ENCODE measurements around the gene PIGM. TPM values are rescaled to one million over a fixed set of nuclear protein-coding genes. Genes with fewer than 3 reads are reported as not detected.

PIGM gene
- total and polyA plus RNA-seq, 4 donors = 8.8 to 19.2 (median 12.3) TPM

- no peak for DNase-seq (ENCODE audit: low read depth in 4 of 6, low spot score in 6 of 6)
- WGBS (ENCODE audit: insufficient coverage) = 88% methylated on average over 4 of the region's 4 CpGs
- no peaks in the 10 kb centered on the region for H3K36me3 ChIP-seq (ENCODE audit: control insufficient read depth, insufficient read depth, low read length)
- H3K27me3 ChIP-seq (ENCODE audit: control insufficient read depth, insufficient read depth, low read length) = peaks cover 3% of the 10 kb centered on the region
- no peak overlapping the region for H3K4me3 ChIP-seq (ENCODE audit: low read depth, low read length)
- peaks cover 23% of the 10 kb centered on the region for H3K4me1 ChIP-seq (ENCODE audit: control insufficient read depth, insufficient read depth, low read length)
- H3K9me3 ChIP-seq (ENCODE audit: control insufficient read depth, insufficient read depth, low read length) = no peaks in the 10 kb centered on the region
- no peak overlapping the region for H3K27ac ChIP-seq (ENCODE audit: low read depth, low read length)
Observed at GRCh38 chr1:160074865-160075264, 43.1 kb upstream of the PIGM start.

- Histone ChIP-seq H3K27ac (ENCODE audit: low read depth, low read length) (no peak overlapping the region), H3K4me3 (ENCODE audit: low read depth, low read length) (no peak overlapping the region), H3K36me3 (ENCODE audit: control insufficient read depth, insufficient read depth, low read length) (no peaks in the 10 kb centered on the region), H3K27me3 (ENCODE audit: control insufficient read depth, insufficient read depth, low read length) (peaks cover 3% of the 10 kb centered on the region), H3K9me3 (ENCODE audit: control insufficient read depth, insufficient read depth, low read length) (no peaks in the 10 kb centered on the region), H3K4me1 (ENCODE audit: control insufficient read depth, insufficient read depth, low read length) (peaks cover 40% of the 10 kb centered on the region)
- 85% methylated on average over 5 of the region's 5 CpGs for WGBS (ENCODE audit: insufficient coverage)
- no peak for DNase-seq (ENCODE audit: low read depth in 4 of 6, low spot score in 6 of 6)
Observed at GRCh38 chr1:160071289-160071688, 39.5 kb upstream of the PIGM start.

GRCh38 chr1:160070243-160071163, 38.7 kb upstream of the PIGM start:
- peaks cover 40% of the 10 kb centered on the region for H3K4me1 ChIP-seq (ENCODE audit: control insufficient read depth, insufficient read depth, low read length)
- H3K36me3 ChIP-seq (ENCODE audit: control insufficient read depth, insufficient read depth, low read length) = no peaks in the 10 kb centered on the region
- DNase-seq (ENCODE audit: low read depth in 4 of 6, low spot score in 6 of 6) = peak; percentile 70 to 96 (median 80)
- H3K4me3 ChIP-seq (ENCODE audit: low read depth, low read length) = peak overlapping the region; percentile 66
- no peaks in the 10 kb centered on the region for H3K9me3 ChIP-seq (ENCODE audit: control insufficient read depth, insufficient read depth, low read length)
- peaks cover 3% of the 10 kb centered on the region for H3K27me3 ChIP-seq (ENCODE audit: control insufficient read depth, insufficient read depth, low read length)
- H3K27ac ChIP-seq (ENCODE audit: low read depth, low read length) = peak overlapping the region; percentile 82
- under 1% methylated on average over 40 of the region's 46 CpGs for WGBS (ENCODE audit: insufficient coverage)

DNA sequence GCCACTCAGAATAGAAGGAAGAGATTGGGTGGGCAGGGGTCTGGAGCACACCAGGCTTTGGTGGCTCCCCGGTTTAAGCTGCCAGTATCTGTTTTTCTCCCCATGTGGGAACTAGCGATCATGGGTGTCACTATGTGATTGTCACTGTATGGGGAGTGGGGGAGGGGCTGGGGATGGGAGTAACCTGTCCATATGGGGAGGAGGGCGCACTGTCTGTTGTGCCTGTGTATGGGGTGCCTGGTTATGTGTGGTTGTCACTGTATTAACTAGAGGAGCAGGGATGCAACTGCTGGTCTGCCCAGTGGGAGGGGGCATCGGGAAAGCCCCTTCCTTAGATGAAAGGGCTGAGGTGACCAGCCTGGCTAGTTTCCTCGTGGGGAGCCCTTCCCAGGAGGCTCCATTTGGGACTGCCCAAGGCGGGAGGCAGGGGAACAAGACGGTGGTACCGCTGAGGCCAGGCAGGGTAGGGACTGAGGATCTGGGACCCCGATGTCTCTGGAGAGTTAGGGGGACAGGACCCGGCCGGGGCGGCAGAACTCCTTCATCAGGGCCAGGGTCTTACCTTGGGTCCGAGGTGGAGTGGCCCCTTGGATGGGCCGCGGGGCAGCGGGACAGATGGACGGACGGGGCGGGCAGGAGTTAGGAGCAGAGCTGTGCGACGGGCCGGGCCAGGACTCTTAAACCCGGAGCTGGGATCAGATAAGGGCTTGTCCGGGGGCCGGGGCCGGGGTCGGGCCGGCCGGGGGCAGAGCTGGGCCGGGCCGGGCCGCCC, 37.9 kb upstream of the PIGM start, which contains the start of gene KCNJ10:
Gene KCNJ10, minus strand, starts transcription at position 701 of the 772 bp plus-strand sequence. CDS start 27,628 bp downstream, outside the sequence.
- Histone ChIP-seq H3K9me3 (ENCODE audit: control insufficient read depth, insufficient read depth, low read length) (no peaks in the 10 kb centered on the region), H3K27ac (ENCODE audit: low read depth, low read length) (peak within 1 kb of the TSS; percentile 90), H3K27me3 (ENCODE audit: control insufficient read depth, insufficient read depth, low read length) (peaks cover 3% of the 10 kb centered on the region), H3K4me3 (ENCODE audit: low read depth, low read length) (peak within 1 kb of the TSS; percentile 66), H3K36me3 (ENCODE audit: control insufficient read depth, insufficient read depth, low read length) (no peaks in the 10 kb centered on the region), H3K4me1 (ENCODE audit: control insufficient read depth, insufficient read depth, low read length) (peaks cover 47% of the 10 kb centered on the region)
- WGBS (ENCODE audit: insufficient coverage) = 3% methylated on average over 26 of the region's 32 CpGs
- no peak for DNase-seq (ENCODE audit: low read depth in 4 of 6, low spot score in 6 of 6)

- Histone ChIP-seq H3K27ac (ENCODE audit: low read depth, low read length) (peak overlapping the region; percentile 90), H3K4me1 (ENCODE audit: control insufficient read depth, insufficient read depth, low read length) (peaks cover 53% of the 10 kb centered on the region), H3K9me3 (ENCODE audit: control insufficient read depth, insufficient read depth, low read length) (no peaks in the 10 kb centered on the region), H3K36me3 (ENCODE audit: control insufficient read depth, insufficient read depth, low read length) (no peaks in the 10 kb centered on the region), H3K4me3 (ENCODE audit: low read depth, low read length) (peak overlapping the region; percentile 66), H3K27me3 (ENCODE audit: control insufficient read depth, insufficient read depth, low read length) (peaks cover 3% of the 10 kb centered on the region)
- WGBS (ENCODE audit: insufficient coverage) = 29% methylated on average over 3 of the region's 5 CpGs
- DNase-seq (ENCODE audit: low read depth in 4 of 6, low spot score in 6 of 6) = peak in 5 of 6 donors; percentile 70 to 94 (median 78)
Observed at GRCh38 chr1:160068225-160068624, 36.4 kb upstream of the PIGM start.

GRCh38 chr1:160066829-160067745, 35.3 kb upstream of the PIGM start:
- Histone ChIP-seq H3K9me3 (ENCODE audit: control insufficient read depth, insufficient read depth, low read length) (no peaks in the 10 kb centered on the region), H3K27me3 (ENCODE audit: control insufficient read depth, insufficient read depth, low read length) (peaks cover 3% of the 10 kb centered on the region), H3K36me3 (ENCODE audit: control insufficient read depth, insufficient read depth, low read length) (no peaks in the 10 kb centered on the region), H3K27ac (ENCODE audit: low read depth, low read length) (peak overlapping the region; percentile 90), H3K4me1 (ENCODE audit: control insufficient read depth, insufficient read depth, low read length) (peaks cover 65% of the 10 kb centered on the region), H3K4me3 (ENCODE audit: low read depth, low read length) (no peak overlapping the region)
- DNase-seq (ENCODE audit: low read depth in 4 of 6, low spot score in 6 of 6) = no peak
- WGBS (ENCODE audit: insufficient coverage) = 61% methylated on average over 3 of the region's 6 CpGs

- Histone ChIP-seq H3K27ac (ENCODE audit: low read depth, low read length) (no peak overlapping the region), H3K27me3 (ENCODE audit: control insufficient read depth, insufficient read depth, low read length) (no peaks in the 10 kb centered on the region), H3K36me3 (ENCODE audit: control insufficient read depth, insufficient read depth, low read length) (no peaks in the 10 kb centered on the region), H3K4me1 (ENCODE audit: control insufficient read depth, insufficient read depth, low read length) (peaks cover 75% of the 10 kb centered on the region), H3K4me3 (ENCODE audit: low read depth, low read length) (no peak overlapping the region), H3K9me3 (ENCODE audit: control insufficient read depth, insufficient read depth, low read length) (no peaks in the 10 kb centered on the region)
- DNase-seq (ENCODE audit: low read depth in 4 of 6, low spot score in 6 of 6) = no peak
- whole genome bisulfite sequencing (ENCODE audit: insufficient coverage) = 46% methylated on average over 2 of the region's 3 CpGs
Observed at GRCh38 chr1:160064746-160065145, 33.0 kb upstream of the PIGM start.

DNA sequence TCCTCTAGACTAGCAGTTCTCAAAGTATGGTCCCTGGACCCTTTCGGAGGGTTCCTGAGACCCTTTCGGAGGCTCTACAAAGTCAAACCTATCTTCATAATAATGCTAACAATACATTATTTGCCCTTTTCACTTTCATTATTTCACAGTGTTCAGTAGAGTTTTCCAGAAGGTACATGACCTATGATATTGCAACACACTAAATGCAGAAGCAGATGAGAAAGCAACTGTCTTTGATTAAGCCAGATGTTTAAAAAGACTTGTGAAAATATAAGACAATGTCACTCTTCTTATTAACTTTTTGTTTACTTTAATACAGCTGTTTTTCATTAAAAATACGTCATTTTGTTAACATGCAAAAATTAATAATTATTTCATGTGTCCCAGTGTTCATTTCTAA, 32.4 kb upstream of the PIGM start:
- 93% methylated on average over 2 of the region's 3 CpGs for WGBS (ENCODE audit: insufficient coverage)
- H3K4me1 ChIP-seq (ENCODE audit: control insufficient read depth, insufficient read depth, low read length) = peaks cover 71% of the 10 kb centered on the region
- H3K36me3 ChIP-seq (ENCODE audit: control insufficient read depth, insufficient read depth, low read length) = no peaks in the 10 kb centered on the region
- no peak overlapping the region for H3K27ac ChIP-seq (ENCODE audit: low read depth, low read length)
- no peak for DNase-seq (ENCODE audit: low read depth in 4 of 6, low spot score in 6 of 6)
- no peaks in the 10 kb centered on the region for H3K27me3 ChIP-seq (ENCODE audit: control insufficient read depth, insufficient read depth, low read length)
- H3K9me3 ChIP-seq (ENCODE audit: control insufficient read depth, insufficient read depth, low read length) = no peaks in the 10 kb centered on the region
- no peak overlapping the region for H3K4me3 ChIP-seq (ENCODE audit: low read depth, low read length)

DNA sequence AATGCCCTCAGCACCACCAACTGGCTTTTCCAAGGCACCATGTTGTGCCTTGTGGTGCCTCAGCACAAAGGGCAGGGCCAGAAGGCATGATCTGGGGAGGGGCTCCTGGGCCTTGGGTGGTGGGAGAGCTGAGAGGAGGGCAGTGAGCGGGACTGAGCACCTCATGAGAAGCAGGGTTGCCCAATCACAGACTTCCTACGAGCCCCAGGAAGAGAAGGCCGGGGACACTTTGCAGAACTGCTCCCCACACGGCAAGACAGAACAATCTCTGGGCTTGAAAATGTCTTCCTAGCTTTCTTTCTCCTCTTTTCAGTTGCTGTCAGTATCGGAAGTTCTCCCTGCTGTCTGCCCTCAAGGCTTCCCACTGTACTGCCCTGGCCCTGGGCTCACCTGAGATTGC, 31.4 kb upstream of the PIGM start:
- WGBS (ENCODE audit: insufficient coverage) = 70% methylated on average over 3 of the region's 5 CpGs
- Histone ChIP-seq H3K4me1 (ENCODE audit: control insufficient read depth, insufficient read depth, low read length) (peaks cover 69% of the 10 kb centered on the region), H3K36me3 (ENCODE audit: control insufficient read depth, insufficient read depth, low read length) (no peaks in the 10 kb centered on the region)

More for the DNA sequence above, 31.4 kb upstream of the PIGM start:
- no peak for DNase-seq (ENCODE audit: low read depth in 4 of 6, low spot score in 6 of 6)
- H3K27me3 ChIP-seq (ENCODE audit: control insufficient read depth, insufficient read depth, low read length) = no peaks in the 10 kb centered on the region
- H3K4me3 ChIP-seq (ENCODE audit: low read depth, low read length) = no peak overlapping the region
- H3K27ac ChIP-seq (ENCODE audit: low read depth, low read length) = peak overlapping the region; percentile 88
- no peaks in the 10 kb centered on the region for H3K9me3 ChIP-seq (ENCODE audit: control insufficient read depth, insufficient read depth, low read length)
